ENCODE data around the gene GPATCH4. TPM values are rescaled to one million over a fixed set of nuclear protein-coding genes. Genes with fewer than 3 reads are reported as not detected.
A peak's percentile ranks its signal among the peaks of the same experiment; 100 is the strongest.

Gene GPATCH4
- total and polyA plus RNA-seq, 8 donors, result 16.1 to 35.1 (median 28.8) TPM

DNA sequence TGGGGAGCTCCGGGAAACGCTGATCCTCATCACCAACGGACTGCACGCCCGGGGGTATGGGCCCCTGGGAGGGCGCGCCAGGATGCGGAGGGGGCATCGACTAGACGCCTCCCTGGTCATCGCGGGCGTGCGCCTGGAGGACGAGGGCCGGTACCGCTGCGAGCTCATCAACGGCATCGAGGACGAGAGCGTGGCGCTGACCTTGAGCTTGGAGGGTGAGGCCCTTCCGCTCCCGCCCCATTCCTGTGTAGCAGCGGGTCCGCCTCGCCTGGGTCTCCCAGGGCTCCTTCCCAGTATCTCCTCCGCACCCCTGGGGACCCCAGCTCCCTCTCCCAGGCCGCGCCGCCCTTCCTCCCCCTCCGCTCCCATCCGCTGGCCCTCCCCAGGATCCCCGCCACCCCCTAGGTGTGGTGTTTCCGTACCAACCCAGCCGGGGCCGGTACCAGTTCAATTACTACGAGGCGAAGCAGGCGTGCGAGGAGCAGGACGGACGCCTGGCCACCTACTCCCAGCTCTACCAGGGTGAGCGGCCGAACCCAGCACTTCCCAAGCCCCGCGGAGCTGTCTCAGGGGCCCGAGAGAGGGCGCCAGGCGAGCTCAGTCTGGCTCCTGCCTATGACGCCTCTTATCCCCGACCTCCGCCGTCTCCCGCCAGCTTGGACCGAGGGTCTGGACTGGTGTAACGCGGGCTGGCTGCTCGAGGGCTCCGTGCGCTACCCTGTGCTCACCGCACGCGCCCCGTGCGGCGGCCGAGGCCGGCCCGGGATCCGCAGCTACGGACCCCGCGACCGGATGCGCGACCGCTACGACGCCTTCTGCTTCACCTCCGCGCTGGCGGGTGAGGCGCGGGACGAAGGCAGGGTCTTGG is 22.9 kb upstream of the GPATCH4 start:
- H3K36me3 ChIP-seq, result no peaks in the 10 kb centered on the region
- peak in 2 of 4 donors; percentile 46 to 81 for DNase-seq
- peak; percentile 73 for ATAC-seq
- TF ChIP-seq, protein P1, sequence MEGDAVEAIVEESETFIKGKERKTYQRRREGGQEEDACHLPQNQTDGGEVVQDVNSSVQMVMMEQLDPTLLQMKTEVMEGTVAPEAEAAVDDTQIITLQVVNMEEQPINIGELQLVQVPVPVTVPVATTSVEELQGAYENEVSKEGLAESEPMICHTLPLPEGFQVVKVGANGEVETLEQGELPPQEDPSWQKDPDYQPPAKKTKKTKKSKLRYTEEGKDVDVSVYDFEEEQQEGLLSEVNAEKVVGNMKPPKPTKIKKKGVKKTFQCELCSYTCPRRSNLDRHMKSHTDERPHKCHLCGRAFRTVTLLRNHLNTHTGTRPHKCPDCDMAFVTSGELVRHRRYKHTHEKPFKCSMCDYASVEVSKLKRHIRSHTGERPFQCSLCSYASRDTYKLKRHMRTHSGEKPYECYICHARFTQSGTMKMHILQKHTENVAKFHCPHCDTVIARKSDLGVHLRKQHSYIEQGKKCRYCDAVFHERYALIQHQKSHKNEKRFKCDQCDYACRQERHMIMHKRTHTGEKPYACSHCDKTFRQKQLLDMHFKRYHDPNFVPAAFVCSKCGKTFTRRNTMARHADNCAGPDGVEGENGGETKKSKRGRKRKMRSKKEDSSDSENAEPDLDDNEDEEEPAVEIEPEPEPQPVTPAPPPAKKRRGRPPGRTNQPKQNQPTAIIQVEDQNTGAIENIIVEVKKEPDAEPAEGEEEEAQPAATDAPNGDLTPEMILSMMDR (IDR thresholded peaks at IDR 0.05), result peak in 1 of 2 donors; percentile 16
- intact Hi-C loops (cut with DNase I), result no loop called here
- H3K4me1 ChIP-seq, result peaks cover 17 to 24% of the 10 kb centered on the region in 2 donors
- H3K9me3 ChIP-seq, result no peaks in the 10 kb centered on the region
- H3K27ac ChIP-seq, result no peak overlapping the region
- H3K27me3 ChIP-seq, result peaks cover 42 to 100% of the 10 kb centered on the region in 2 donors
- peak overlapping the region in 1 of 2 donors; percentile 26 for H3K4me3 ChIP-seq

DNA sequence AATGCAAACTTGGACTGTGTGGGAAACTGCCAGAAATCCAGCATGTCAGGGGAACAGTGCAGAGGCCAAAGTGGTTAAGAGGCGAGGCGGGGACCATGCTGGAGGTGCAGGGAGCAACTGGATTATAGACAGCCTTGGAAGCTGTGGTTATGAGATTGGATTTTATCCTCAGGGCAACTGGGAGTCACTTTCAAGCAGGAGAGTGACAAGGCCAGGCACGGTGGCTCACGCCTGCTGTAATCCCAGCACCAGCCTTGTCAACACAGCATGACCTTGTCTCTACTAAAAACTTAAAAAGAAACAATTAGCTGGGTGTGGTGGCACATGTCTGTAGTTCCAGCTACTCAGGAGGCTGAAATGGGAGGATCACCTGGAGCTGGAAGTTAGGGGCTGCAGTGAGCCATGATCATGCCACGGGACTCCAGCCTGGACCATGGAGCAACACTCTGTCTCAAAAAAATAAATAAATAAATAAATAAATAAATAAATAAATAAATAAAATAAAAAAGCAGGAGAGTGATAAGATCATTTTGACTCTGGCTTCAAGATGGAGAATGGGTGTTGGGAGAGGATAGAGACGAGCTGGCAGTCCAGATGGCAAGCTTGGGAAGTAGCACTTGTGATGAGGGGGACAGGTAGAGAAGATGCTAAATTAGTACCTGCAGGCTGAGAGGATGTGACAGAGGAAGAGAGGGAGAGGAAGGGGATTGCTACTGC is 21.5 kb upstream of the GPATCH4 start:
- Histone ChIP-seq H3K4me3 (no peak overlapping the region), H3K27ac (no peak overlapping the region), H3K9me3 (no peaks in the 10 kb centered on the region), H3K4me1 (peaks cover 17 to 24% of the 10 kb centered on the region in 2 donors), H3K36me3 (no peaks in the 10 kb centered on the region), H3K27me3 (peaks cover 42 to 100% of the 10 kb centered on the region in 2 donors)
- intact Hi-C loops (cut with DNase I), result no loop called here
- no peak for DNase-seq
- TF ChIP-seq, protein P1 (IDR thresholded peaks at IDR 0.05), result no peak
- ATAC-seq, result no peak

DNA sequence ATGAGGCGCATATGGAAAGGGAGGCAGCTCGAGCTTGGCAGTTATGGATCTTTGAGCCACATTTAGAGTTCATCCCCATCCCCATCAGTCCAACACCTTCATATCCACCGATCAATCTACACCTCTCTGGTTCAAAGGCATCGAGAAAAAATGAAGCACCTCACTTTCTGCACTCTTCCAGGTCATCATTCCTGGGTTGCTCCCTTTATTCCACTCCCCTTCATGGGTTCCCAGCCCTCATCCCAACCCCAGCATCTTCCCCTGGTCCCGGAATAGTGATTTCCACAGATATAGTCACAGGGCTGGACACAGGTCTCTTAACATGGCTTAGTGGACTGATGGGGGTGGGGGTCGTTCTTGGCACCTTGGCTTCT is 18.3 kb upstream of the GPATCH4 start:
- H3K4me1 ChIP-seq, result peaks cover 5 to 11% of the 10 kb centered on the region in 2 donors
- no peak overlapping the region for H3K4me3 ChIP-seq
- ATAC-seq (no peak), DNase-seq (no peak)
- TF ChIP-seq, protein P1 (IDR thresholded peaks at IDR 0.05), result no peak
- intact Hi-C loops (cut with DNase I), result no loop called here
- H3K27me3 ChIP-seq, result peaks cover 14 to 87% of the 10 kb centered on the region in 2 donors
- H3K36me3 ChIP-seq, result no peaks in the 10 kb centered on the region
- H3K27ac ChIP-seq, result no peak overlapping the region
- no peaks in the 10 kb centered on the region for H3K9me3 ChIP-seq

DNA sequence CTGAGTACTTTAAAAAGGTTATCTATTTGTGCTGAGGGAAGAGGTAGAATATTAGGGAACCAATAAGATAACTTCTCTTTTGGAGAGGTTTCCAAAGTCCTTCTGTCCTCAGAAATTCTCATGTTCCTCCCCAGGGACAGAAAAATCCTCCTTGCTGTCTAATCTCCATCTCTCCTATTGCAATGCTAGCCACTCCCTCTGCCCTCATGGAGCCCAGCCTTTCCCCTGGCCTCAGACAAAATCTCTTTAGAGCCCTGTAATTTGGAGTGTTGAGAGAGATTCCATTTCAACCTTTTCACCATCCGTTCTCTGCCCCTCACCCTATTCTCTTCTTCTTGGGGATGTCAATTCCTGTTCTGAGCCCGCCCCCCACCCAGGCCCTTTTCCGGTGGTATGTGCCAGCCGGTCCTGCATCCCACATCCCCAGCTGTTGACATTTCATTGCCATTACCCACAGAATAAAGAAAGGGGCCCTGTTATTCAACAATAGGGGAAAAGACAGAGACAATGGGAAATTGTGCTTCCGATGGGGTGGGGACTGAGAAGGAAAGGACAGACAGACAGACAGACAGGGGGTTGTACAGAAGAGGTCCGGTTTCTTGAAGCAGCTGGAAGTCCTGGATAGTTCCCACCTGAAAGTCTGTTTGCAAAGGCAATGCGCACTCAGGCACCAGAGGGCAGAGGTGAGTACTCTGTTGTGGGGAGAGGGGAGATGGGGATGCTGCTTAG is 17.7 kb upstream of the GPATCH4 start, which contains the start of gene HAPLN2:
HAPLN2 (plus strand) TSS at position 563 of the 729 bp plus-strand sequence. CDS start 4,076 bp downstream, outside the sequence.
- Histone ChIP-seq H3K27ac (no peak within 1 kb of the TSS), H3K4me3 (no peak within 1 kb of the TSS), H3K9me3 (no peaks in the 10 kb centered on the region), H3K36me3 (no peaks in the 10 kb centered on the region), H3K4me1 (peaks cover 2 to 5% of the 10 kb centered on the region in 2 donors), H3K27me3 (peaks cover 9 to 82% of the 10 kb centered on the region in 2 donors)
- ATAC-seq (no peak), DNase-seq (no peak)
- TF ChIP-seq, protein P1 (IDR thresholded peaks at IDR 0.05), result peak in 1 of 2 donors; percentile 12
- intact Hi-C loops (cut with DNase I), result no loop called here
